HG02943 (cell line): ENCODE data around the gene FBXO11.
"Not testable (repeated sequence)": the region's sequence is repeated elsewhere in the genome, so short reads cannot be mapped to it uniquely, and the experiment has no call there.

Experiments used
- ATAC-seq: cut with Tn5 transposase; IDR thresholded peaks from one replicate; pipeline ENCODE4 v1.9.1; 2021; ENCODE audit warnings: mild to moderate bottlenecking, low read depth, moderate library complexity; ENCODE audit not compliant: unreplicated experiment

FBXO11 gene

GRCh38 chr2:47906157-47907038 is at the start of gene FBXO11:
TSS of gene FBXO11 (minus strand) at chr2:47906498. CDS start at chr2:47905720, 778 bp downstream.
- ATAC-seq, result peak; percentile 79

GRCh38 chr2:47950340-47951301 is 44.3 kb upstream of the FBXO11 start:
- no peak for ATAC-seq

GRCh38 chr2:47946593-47946992 is 40.3 kb upstream of the FBXO11 start:
- ATAC-seq, result no peak

- no peak for ATAC-seq
Measured at GRCh38 chr2:47945046-47945781, 38.9 kb upstream of the FBXO11 start.

GRCh38 chr2:47941936-47942335 is 35.6 kb upstream of the FBXO11 start:
- ATAC-seq, result no peak

GRCh38 chr2:47937677-47938076 is 31.4 kb upstream of the FBXO11 start:
- no peak for ATAC-seq

GRCh38 chr2:47935071-47935470 is 28.8 kb upstream of the FBXO11 start:
- no peak for ATAC-seq

- ATAC-seq, result no peak
Measured at GRCh38 chr2:47918043-47918442, 11.7 kb upstream of the FBXO11 start.

GRCh38 chr2:47917276-47917961 is 11.1 kb upstream of the FBXO11 start:
- no peak for ATAC-seq

GRCh38 chr2:47916412-47916811 is 10.1 kb upstream of the FBXO11 start:
- no peak for ATAC-seq

GRCh38 chr2:47910662-47911061 is 4.4 kb upstream of the FBXO11 start:
- ATAC-seq, result not testable (repeated sequence)

- no peak for ATAC-seq
Measured at GRCh38 chr2:47908682-47909081, 2.4 kb upstream of the FBXO11 start.

- ATAC-seq, result peak; percentile 37
Measured at GRCh38 chr2:47907039-47907781, 912 bp upstream of the FBXO11 start.

GRCh38 chr2:47905386-47906156 is 727 bp downstream of the FBXO11 start:
- peak; percentile 20 for ATAC-seq

- ATAC-seq, result no peak
Measured at GRCh38 chr2:47903781-47904490, 2.4 kb downstream of the FBXO11 start.

GRCh38 chr2:47901892-47902291 is 4.4 kb downstream of the FBXO11 start:
- ATAC-seq, result not testable (repeated sequence)

GRCh38 chr2:47900857-47901256 is 5.4 kb downstream of the FBXO11 start:
- ATAC-seq, result no peak
